ENCODE data around the gene ATOSB. TPM values are rescaled to one million over a fixed set of nuclear protein-coding genes. Genes with fewer than 3 reads are reported as not detected.

ATOSB gene
- total RNA-seq, 1 donor from 2014 or later: 12.2 TPM

DNA sequence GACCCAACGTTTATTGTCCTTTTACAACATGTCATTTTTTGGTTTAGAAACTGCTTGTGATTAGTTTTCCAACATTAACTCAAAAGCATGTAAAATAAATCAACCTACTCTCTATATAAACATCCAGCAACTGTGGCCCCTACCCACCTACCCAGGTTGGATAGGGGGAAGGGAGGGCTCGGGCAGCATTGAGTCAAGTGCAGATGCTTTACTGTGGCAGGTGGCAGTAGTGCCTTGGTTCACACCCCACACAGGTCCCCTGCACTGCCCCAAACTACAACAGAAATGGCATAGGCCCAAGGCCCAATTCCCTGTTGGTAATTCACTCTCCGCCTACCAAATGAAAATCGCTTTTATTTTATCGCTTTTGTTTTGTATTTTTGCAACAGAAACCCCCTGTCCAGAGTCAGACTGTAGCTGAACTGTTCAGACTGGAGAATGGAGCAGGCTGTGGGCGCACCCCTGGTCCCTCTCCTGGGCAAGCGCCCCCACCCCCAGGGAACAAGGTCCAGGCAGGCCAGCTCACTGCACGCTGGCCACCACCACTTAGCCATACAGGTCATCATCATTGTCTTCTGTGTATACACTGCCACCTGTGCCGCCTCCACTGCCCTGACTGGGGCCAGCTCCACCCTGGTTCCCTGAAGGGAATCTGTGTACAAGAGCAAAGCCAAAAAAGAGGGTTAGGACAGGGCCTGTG, 58.9 kb downstream of the ATOSB start:
- no peak for FAIRE-seq
- no peak for DNase-seq (ENCODE audit: low spot score in 2 of 2)

DNA sequence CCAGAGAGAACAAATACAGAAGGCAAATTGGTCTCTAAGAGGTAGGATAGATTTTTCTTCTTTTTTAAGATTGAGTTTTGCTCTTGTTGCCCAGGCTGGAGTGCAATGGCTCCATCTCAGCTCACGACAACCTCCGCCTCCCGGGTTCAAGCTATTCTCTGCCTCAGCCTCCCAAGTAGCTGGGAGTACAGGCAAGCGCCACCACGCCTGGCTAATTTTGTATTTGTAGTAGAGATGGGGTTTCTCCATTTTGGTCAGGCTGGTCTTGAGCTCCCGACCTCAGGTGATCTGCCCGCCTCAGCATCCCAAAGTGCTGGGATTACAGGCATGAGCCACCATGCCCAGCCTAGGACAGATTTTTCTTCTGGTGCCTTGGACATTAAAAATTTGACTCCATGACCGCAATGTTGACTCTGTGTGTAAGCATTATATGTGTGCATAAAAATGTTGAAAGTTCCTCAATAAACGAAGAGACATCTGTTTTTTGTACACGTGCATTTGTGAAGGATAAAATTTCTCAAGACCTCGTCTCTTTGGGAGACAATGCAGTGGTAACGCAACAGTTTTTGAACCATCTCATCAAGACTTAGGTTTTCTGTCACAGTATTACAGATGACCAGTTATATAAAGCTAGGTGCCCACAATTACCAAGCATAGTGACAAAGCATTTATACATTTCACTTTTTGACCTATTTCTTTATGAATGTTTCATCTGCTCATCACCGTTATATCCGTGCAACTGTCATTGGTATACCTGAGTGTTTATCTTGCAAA, 60.6 kb downstream of the ATOSB start:
- DNase-seq (ENCODE audit: low spot score in 2 of 2) (no peak), FAIRE-seq (no peak)

- no peak for FAIRE-seq
- no peak for DNase-seq (ENCODE audit: low spot score in 2 of 2)
Observed at GRCh38 chr9:35054185-35054835, 61.4 kb downstream of the ATOSB start.

Other genes starting within 250 kb of the ATOSB start
- 19.2 TPM for gene PHF24, start 157.6 kb downstream of the ATOSB start, total RNA-seq
- 57.1 TPM for gene DNAJB5, start 126.1 kb downstream of the ATOSB start, total RNA-seq
- gene VCP, start 43.2 kb downstream of the ATOSB start, total RNA-seq: 205 TPM
- gene FANCG, start 35.9 kb downstream of the ATOSB start, total RNA-seq: 18.8 TPM
- gene PIGO, start 19.3 kb downstream of the ATOSB start, total RNA-seq: 6.9 TPM
- 55.4 TPM for gene STOML2, start 12.7 kb downstream of the ATOSB start, total RNA-seq
- gene UNC13B, start 46.1 kb upstream of the ATOSB start, total RNA-seq: 17.9 TPM

All from frontal cortex (tissue), 4 donors.